ENCODE measurements around the gene TMEM40.
"Not testable (repeated sequence)": the region's sequence is repeated elsewhere in the genome, so short reads cannot be mapped to it uniquely, and the experiment has no call there.

TMEM40 gene

DNA sequence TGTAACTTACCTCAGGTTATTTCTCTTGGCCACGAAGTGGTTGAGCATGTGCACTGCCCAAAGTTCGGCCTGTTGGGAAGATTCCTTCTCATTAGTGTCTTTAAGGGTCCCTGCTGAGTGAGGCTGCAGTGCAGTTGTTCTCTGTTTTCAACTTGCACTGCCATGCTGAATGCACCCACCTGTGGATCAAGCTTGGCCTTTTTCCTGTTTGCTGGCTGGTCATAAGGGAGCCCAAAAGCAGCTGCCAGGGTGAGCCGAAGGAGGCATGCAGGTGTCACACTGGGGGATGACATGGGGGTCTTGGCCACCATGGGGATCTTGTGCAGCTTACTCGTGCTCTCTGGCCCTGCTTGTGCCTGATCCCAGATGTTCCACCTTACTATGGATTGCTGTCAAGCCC lies 49.0 kb downstream of the TMEM40 start:
- no peak for DNase-seq

DNA sequence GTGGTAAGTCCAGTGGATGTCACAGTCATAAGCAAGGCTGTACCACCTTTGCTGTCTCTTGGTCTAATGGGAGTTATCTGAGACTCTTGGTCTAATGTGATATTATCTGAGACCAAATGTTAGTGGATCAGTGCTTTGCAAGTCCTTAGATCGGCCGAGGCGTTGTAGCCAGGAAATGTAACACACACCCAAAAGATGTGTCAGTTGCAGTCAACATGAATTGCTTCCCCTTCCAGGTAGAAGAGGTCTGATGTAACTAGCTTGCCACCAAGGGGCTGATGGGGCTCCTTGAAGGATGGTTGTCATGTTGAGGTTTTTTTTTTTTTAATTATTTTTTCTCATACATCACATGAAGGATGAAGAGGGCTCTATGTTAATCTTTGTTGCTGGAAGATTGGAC lies 49.7 kb downstream of the TMEM40 start:
- no peak for DNase-seq

DNA sequence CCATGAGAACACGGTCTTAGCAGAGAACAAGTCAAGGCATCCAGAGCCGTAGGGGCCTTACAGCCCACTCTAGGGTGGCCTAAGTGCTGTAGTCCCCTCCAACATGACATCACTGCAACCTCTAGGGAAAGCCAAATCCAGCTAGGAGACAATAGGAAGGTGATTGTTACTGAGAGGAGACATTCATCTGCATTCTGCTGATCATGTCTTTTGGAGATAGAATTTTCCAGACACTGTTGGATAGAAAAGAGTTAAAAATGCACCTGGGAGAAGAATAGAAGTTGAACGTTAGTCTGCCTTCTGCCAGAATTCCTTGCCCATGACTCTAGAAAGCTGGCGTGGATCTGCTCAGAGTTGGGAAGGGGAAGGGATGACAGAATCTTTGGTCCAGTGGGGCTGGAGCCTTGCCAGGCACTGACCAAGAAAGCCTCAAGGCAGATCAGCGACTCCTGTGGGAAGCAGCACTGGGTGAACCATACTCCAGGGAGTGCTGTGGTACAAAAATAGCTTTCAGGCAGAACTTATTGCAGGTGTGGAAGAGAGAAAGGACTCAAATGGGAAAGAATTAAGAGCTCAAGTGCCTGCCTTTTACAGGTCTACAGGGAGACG lies 50.4 kb downstream of the TMEM40 start:
- no peak for DNase-seq

DNA sequence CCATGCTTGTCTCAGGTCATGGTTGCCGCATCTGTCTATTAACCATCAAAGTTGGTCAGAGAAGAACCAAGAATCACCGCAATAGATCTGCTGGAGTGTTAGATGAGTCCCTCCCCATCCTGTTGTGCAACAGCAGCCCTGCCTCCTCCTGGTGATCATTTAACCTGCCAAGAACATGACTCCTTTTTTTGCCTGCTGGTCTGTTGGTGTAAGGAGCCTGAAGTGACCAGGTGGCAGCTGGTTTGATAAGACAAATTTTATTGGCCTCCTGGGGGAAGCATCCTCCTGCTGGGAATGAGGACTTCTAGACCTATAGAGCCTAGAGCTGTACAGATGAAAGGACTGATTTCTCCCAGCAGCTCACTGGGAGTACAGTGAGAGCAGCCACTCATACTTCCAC lies 51.6 kb downstream of the TMEM40 start:
- peak; percentile 46 for DNase-seq

- peak; percentile 91 for DNase-seq
These were observed 52.4 kb downstream of the TMEM40 start for GRCh38 chr3:12706504-12707253.

- DNase-seq: peak; percentile 22
These were observed 53.1 kb downstream of the TMEM40 start for GRCh38 chr3:12705981-12706380.

- no peak for DNase-seq
These were observed 53.6 kb downstream of the TMEM40 start for GRCh38 chr3:12705374-12705926.

DNA sequence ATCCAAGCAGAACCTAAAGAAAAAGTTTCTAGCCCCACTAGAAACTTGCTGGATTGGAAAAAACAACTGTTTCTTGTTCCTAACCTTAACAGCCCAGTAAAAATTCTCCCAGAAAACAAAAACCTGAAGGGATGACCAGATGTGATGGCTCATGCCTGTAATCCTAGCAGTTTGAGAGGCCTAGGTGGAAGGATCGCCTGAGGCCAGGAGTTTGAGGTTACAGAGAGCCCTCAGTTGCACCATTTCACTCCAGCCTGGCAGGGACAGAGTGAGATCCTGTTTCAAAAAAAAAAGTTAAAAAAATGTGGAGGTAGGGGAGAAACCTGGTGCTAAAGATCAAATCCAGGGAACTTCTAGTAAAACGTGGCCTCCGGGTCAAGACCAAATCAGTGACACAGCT lies 56.6 kb downstream of the TMEM40 start:
- no peak for DNase-seq

DNA sequence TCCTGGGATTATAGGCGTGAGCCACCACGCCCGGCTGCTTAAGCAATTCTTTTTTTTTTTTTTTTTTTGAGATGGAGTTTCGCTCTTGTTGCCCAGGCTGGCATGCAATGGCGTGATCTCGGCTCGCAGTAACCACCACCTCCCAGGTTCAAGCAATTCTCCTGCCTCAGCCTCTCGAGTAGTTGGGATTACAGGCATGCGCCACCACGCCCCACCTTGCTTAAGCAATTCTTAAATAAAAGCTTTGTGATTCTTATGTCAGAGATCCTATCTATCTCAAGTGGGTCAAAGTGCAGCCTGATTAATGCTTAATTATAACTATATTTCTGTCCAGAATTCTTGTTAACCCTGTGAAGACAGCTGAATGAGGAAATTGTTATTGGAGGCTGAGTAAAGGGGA lies 57.5 kb downstream of the TMEM40 start:
- not testable (repeated sequence) for DNase-seq

DNA sequence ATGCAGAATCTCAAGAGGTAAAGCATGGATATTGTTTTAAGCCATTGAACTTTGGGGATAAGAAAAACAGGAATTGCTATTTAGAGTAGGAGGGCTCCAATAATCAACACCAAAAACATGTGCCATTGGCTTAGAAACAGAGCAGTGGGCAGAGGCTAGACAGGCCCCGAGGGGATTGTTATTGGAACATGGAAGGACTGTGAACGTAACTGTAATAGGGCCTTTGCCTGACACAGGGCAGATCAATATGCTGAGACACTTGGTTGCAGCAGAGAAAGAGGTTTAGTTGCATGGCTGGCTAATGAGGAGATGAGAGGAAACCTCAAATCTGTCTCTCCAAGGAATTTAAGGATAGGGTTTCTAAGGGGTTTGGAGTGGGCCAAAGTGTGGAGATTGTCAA lies 58.3 kb downstream of the TMEM40 start:
- DNase-seq: no peak

DNA sequence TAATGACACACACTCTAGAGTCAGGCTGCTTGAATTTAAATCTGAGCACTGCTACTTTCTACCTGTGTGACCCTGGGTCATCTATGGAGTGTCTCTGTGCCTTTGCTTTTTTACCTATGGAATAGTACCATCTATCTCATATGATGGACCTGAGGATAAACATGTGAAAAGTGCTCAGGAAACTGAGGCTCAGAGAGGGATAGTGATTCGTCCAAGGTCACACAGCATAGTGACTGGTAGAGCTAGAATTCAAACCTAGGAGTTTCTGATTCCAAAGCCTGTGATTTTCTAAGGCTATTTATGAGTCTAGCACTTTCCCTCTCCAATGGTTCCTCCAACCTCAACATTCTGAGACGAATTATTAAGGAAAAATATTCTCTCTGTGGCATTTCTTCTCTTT lies 63.1 kb downstream of the TMEM40 start:
- DNase-seq: no peak

GRCh38 chr3:12695112-12695511 lies 63.9 kb downstream of the TMEM40 start:
- no peak for DNase-seq

DNA sequence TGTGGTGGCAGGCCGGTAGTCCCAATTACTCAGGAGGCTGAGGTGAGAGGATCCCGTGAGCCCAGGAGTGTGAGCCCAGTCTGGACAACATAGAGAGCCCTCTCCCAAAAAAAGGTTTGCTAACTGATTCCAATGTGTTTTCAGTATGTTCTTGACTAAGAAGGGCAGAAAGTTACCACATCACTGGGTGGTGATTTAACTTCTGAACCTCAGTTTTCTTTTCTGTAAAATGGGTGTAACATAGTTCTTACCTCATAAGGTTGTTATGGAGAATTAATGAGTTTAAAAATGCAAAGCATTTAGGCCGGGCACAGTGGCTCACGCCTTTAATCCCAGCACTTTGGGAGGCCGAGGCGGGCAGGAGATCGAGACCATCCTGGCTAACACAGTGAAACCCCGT lies 66.6 kb downstream of the TMEM40 start:
- DNase-seq: no peak

DNA sequence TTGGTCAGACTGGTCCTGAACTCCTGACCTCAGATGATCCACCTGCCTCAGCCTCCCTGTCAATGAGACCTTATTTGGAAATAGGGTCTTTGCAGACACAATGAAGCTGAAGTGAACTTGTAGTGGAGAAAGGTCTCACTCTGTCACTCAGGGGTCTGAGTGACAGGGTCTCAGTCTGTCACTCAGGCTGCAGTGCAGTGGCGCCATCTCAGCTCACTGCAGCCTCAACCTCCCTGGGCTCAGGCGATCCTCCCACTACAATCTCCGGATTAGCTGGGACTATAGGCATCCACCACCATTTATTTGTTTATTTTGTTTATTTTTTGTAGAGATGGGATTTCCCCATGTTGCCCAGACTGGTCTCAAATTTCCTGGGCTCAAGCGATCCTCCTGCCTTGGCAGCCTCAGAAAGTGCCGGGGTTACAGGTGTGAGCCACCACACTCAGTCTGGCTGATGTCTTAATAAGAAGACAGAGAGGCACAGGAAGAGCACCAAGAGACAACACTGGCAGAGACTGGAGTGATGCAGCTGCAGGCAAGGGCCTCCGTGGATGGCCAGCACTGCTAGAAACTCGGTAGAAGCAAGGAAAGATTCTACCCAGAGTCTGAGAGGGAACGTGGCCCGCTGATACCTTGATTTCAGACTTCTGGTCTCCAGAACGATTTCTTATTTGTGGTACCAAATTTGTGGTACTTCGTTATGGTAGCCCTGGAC lies 68.9 kb downstream of the TMEM40 start:
- no peak for DNase-seq

DNA sequence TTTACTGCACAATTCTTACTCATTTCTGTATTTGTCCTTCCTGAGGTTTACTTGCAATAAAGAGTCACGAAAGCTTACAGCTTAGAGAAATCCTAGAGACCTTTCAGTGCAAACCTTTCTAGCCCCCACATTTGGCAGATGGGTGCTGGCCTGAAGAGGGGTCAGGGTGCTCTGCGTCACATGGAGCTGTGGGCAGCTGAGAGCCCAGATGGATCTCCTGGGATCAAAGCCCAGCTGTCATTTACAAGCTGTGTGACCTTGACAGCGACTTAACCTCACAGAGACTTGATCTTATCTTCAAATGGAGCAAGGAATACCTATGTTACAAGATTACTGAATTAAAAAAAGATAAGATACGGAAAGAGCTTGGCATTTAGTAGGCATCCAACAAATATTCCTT lies 71.1 kb downstream of the TMEM40 start:
- DNase-seq: no peak

- DNase-seq: no peak
These were observed 73.0 kb downstream of the TMEM40 start for GRCh38 chr3:12686096-12686495.
